Natural killer cell treated with Interleukin-12 subunit alpha and Interleukin-12 subunit beta and Interleukin-15 and Interleukin-18, amount 100 ng/mL, for 72 hours (primary cell): ENCODE data around the gene PICK1. TPM values are rescaled to one million over a fixed set of nuclear protein-coding genes. Genes with fewer than 3 reads are reported as not detected.

Experiments used
- ATAC-seq, 2 donors: fragments of 150-1000 bp; cut with Tn5 transposase in 1 of 2; sonication (Bioruptor Pico), chemical (Tn5 transposase) in 1 of 2; 2 replicates each; pipeline ENCODE4 v1.10.0; 2021
- DNase-seq: peaks from one replicate; pipeline ENCODE4 v3.0.0; 2022; ENCODE audit warnings: low spot score
- H3K27ac Mint-ChIP-seq, 2 donors: 1 replicate in 1 of 2; 2 replicates in 1 of 2; pipeline ENCODE4 v1.8.0; 2022; ENCODE audit warnings: mixed read lengths in 2 of 2, mild to moderate bottlenecking in 1 of 2, moderate library complexity in 1 of 2
- H3K27me3 Mint-ChIP-seq, 2 donors: 1 replicate in 1 of 2; 2 replicates in 1 of 2; pipeline ENCODE4 v1.8.0; 2022; ENCODE audit warnings: mixed read lengths in 2 of 2
- H3K36me3 Mint-ChIP-seq: one replicate; pipeline ENCODE4 v1.8.0; 2022; ENCODE audit warnings: mixed read lengths
- H3K4me1 Mint-ChIP-seq, 2 donors: 1 replicate in 1 of 2; 2 replicates in 1 of 2; pipeline ENCODE4 v1.8.0; 2022; ENCODE audit warnings: low read depth in 2 of 2, mixed read lengths in 2 of 2, mild to moderate bottlenecking in 1 of 2
- H3K4me3 Mint-ChIP-seq: one replicate; pipeline ENCODE4 v1.8.0; 2022; ENCODE audit warnings: mixed read lengths
- H3K9me3 Mint-ChIP-seq: 2 replicates; pipeline ENCODE4 v1.8.0; 2022; ENCODE audit warnings: mixed read lengths
- total RNA-seq, 2 donors: library from RNA; stranded (reverse); gene quantifications; one replicate each; pipeline ENCODE4 v1.2.3, GENCODE V29; 2022

PICK1 gene
- total RNA-seq, 2 donors from 2014 or later = 14.8 to 18.8 TPM

DNA sequence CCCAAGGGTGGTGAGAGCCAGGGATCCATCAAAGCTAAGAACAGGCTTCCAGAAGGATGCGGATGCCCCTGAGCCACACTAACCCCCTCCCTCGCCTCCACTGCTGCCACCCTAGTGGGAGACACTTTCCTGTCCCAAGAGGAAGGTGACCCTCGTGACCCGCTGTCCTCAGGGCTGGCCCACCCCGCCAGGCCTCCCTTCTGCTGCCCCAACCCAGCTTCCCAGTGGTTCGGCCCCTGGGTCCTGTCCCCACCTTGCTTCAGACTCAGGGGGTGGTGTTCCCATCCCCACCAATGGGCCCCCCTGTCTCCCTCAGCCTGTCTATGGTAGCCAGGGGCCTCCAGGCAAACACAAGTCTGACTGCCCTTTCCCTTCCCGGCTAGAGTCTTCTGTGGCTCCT, 6.5 kb upstream of the PICK1 start:
- H3K27me3 Mint-ChIP-seq = no peaks in the 10 kb centered on the region
- peaks cover 0 to 4% of the 10 kb centered on the region in 2 donors for H3K4me1 Mint-ChIP-seq
- H3K4me3 Mint-ChIP-seq = no peak overlapping the region
- H3K9me3 Mint-ChIP-seq = no peaks in the 10 kb centered on the region
- DNase-seq (no peak), ATAC-seq (no peak)
- no peaks in the 10 kb centered on the region for H3K36me3 Mint-ChIP-seq
- no peak overlapping the region for H3K27ac Mint-ChIP-seq

DNA sequence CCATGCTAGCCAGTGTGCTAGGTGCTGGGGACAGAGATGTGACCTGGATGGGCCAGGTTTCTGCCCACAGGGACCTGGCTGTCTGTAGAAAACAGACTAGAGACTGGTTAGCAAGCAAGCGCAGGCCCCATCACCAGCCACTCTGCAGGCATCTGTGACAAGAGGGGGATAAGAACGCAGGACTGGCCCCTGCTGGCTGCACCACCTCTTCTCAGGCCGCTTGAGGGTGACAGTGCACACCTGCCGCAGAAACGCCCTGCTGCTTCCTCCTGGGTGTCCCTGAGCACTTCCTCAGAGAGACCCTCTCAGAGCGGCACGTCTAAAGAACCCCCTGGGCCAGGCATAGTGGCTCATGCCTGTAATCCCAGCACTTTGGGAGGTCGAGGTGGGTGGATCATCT, 5.9 kb upstream of the PICK1 start:
- H3K27ac Mint-ChIP-seq = no peak overlapping the region
- ATAC-seq (no peak), DNase-seq (no peak)
- H3K27me3 Mint-ChIP-seq = no peaks in the 10 kb centered on the region
- H3K4me3 Mint-ChIP-seq = no peak overlapping the region
- no peaks in the 10 kb centered on the region for H3K36me3 Mint-ChIP-seq
- peaks cover 0 to 4% of the 10 kb centered on the region in 2 donors for H3K4me1 Mint-ChIP-seq
- no peaks in the 10 kb centered on the region for H3K9me3 Mint-ChIP-seq

DNA sequence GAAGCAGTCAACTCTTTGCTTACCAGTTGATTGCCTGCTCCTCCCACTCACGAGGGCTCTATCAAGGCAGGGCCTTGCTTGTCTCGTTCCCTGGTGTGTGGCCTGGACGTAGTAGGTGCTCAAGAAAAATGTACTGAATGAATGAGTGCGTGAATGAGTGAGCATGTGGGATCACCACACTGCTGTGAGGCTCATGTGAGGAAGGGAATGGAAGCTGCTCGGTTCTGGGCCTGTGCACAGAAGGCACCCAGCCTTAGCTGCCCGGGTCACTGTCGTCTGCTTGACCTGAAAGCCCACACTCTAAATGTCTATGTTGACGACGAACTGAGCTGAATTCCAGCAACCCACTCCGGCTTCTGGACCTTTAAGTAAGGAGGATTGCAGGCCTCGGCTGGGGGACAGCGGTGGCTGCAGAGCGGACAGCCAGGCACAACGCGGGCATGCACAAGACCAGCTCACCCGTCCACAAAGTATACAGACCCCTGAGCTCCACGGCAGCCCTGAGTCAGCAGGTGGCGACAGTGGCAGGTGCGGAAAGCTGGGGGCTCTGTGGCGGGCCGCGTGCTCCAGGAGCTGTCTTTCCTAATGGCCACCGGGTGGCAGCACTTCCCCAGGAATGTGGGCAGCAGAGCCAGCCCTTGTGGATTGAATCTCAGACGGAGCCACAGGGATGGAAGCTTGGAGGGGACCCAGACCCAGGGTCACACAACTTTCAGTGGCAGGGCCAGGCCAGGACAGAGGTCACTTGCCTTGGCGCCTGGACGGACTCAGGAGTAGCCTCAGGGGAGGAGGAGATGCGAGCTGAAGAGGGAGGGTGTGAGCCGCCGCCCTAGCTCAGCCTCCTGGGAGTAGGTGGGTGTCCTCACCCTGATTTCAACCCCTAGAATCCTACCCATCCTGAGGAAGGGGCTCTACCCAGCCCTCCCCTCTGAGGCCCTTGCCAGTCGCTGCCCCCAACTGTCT, 5.0 kb upstream of the PICK1 start:
- H3K9me3 Mint-ChIP-seq = no peaks in the 10 kb centered on the region
- no peaks in the 10 kb centered on the region for H3K36me3 Mint-ChIP-seq
- DNase-seq = peak; percentile 78
- H3K27ac Mint-ChIP-seq = no peak overlapping the region
- H3K4me3 Mint-ChIP-seq = no peak overlapping the region
- no peaks in the 10 kb centered on the region for H3K27me3 Mint-ChIP-seq
- peak; percentile 78 to 84 for ATAC-seq
- H3K4me1 Mint-ChIP-seq = peaks cover 7 to 10% of the 10 kb centered on the region in 2 donors

DNA sequence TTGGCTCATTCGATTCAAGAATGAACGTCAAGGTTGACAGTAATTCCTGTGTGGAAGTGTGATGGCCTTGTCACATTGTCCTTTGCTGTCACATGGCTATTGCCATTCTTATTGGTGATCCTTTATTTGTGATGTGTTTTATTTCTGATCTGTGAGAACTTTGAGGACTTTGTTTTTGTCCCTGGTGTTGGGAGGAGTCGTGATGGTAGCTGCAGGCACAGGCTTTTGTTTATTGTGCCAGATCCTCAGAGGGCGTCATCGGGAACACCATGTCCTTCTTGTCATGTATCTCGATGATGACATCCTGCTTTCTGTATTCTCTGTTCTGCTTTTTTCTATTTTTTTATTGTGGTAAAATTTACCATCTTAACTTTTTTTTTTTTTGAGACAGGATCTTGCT, 5.6 kb downstream of the PICK1 start:
- Mint-ChIP-seq H3K4me3 (no peak overlapping the region), H3K36me3 (peaks cover 6% of the 10 kb centered on the region), H3K27ac (no peak overlapping the region), H3K9me3 (no peaks in the 10 kb centered on the region), H3K27me3 (no peaks in the 10 kb centered on the region), H3K4me1 (peaks cover 6 to 11% of the 10 kb centered on the region in 2 donors)
- DNase-seq (no peak), ATAC-seq (no peak)

DNA sequence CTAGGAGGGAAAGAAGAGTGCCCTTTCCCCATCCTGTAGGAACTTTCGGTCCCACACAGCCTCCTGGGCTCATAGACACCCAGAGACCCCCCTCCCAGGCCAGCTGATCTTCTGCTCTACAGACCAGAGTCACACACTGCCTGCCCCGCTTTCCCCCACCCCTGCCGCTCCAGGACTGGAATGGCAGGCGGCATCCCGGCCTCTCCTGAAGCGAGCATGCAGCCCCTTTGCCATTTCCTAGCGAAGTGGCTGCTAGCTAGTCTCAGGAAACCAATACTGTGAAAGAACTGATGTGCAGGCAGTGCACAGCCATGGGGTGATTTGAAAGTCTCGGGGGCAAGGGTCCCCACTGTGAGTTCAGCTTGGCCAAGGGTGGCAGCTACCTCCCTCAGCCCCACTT, 8.3 kb downstream of the PICK1 start:
- Mint-ChIP-seq H3K27me3 (no peaks in the 10 kb centered on the region), H3K27ac (no peak overlapping the region), H3K36me3 (peaks cover 6% of the 10 kb centered on the region), H3K9me3 (no peaks in the 10 kb centered on the region), H3K4me1 (peaks cover 0 to 3% of the 10 kb centered on the region in 2 donors), H3K4me3 (no peak overlapping the region)
- ATAC-seq (peak in 1 of 2 donors; percentile 21), DNase-seq (no peak)

DNA sequence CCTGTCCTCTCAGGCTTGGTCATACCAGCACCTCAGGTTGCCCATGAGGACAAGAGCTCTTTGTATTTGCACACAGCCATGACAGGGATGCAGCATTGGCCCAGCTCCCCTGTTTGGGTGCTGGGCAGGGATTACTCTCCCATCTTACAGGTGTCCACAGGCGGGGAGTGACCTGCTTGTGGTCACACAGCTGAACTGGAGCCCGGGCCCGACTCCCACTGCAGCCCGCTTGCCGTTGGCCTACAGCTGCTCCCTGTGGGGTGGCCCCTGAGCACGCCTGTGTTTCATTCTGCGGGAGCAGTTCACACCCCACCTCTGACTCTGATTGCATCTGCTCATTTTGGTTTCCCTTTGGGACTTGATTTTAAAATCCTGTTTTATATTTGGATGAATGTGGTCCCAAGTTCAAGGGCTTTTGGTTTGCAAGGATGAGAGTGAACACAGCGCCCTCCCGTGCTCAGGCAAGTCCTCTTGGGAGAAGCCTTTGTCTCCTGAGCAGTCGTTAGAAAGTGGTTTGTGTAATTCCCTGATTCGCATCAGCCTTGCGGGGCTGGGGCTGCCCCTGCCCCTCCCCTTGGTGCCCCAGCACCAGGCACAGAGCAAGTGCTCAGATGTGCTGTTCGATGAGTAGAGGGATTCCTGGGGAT, 9.3 kb downstream of the PICK1 start:
- ATAC-seq = no peak

DNA sequence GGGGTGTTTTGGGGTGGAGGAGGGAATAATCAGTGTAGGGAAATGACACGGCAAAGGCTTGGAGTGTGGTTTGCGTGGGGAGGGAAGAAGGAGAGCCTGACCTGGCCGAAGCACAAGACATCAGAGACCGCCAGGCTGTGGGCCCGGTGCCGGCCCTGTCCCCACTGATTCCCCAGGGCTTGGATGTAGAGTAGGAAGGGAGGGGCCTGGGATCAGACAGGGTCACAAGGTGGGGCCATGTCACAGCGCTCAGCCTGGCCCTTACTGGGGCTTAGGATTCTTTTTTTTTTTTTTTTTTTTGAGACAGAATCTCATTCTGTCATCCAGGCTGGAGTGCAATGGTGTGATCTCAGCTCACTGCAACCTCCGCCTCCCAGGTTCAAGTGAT, 9.8 kb downstream of the PICK1 start:
- H3K4me1 Mint-ChIP-seq = peaks cover 0 to 3% of the 10 kb centered on the region in 2 donors
- DNase-seq (no peak), ATAC-seq (no peak)
- H3K9me3 Mint-ChIP-seq = no peaks in the 10 kb centered on the region
- H3K27ac Mint-ChIP-seq = no peak overlapping the region
- H3K36me3 Mint-ChIP-seq = peaks cover 6% of the 10 kb centered on the region
- H3K4me3 Mint-ChIP-seq = no peak overlapping the region
- no peaks in the 10 kb centered on the region for H3K27me3 Mint-ChIP-seq

More for the DNA sequence above, 9.3 kb downstream of the PICK1 start:
- peaks cover 6% of the 10 kb centered on the region for H3K36me3 Mint-ChIP-seq
- H3K4me3 Mint-ChIP-seq = no peak overlapping the region
- no peaks in the 10 kb centered on the region for H3K9me3 Mint-ChIP-seq
- no peak for DNase-seq
- no peaks in the 10 kb centered on the region for H3K27me3 Mint-ChIP-seq
- no peak overlapping the region for H3K27ac Mint-ChIP-seq
- peaks cover 0 to 3% of the 10 kb centered on the region in 2 donors for H3K4me1 Mint-ChIP-seq

DNA sequence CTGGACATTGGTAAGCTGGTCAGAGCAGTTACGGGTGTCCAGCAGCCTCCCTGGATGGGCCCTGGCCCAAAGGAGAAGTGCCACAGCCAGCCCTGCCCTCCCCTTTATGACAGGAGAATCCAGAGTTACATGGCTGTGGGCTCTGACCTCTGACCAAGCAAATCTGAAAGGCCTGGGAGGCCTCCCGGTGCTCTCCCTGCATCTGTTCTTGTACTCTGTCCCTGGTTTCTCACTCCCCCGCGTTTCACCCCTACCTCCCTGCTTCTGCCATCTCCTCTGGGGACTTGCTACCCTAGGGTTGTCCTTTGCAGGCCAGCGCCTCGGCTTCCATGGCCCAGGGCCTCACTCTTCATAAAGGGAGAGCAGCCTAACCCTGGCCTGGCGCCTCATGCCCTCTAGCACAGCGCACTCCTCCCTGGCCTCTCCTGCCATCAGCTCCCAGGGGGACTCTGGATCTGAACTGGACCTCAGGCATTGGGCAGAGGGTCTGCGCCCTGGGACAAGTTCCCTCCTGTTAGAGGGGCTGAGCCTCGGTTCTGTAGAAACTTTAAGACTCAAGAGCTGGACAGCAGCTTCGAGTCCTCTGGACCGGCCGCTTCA, 10.7 kb downstream of the PICK1 start:
- DNase-seq = no peak
- H3K9me3 Mint-ChIP-seq = no peaks in the 10 kb centered on the region
- no peaks in the 10 kb centered on the region for H3K27me3 Mint-ChIP-seq
- H3K4me1 Mint-ChIP-seq = no peaks in the 10 kb centered on the region
- H3K4me3 Mint-ChIP-seq = no peak overlapping the region
- H3K27ac Mint-ChIP-seq = no peak overlapping the region
- H3K36me3 Mint-ChIP-seq = peaks cover 2% of the 10 kb centered on the region
- no peak for ATAC-seq

DNA sequence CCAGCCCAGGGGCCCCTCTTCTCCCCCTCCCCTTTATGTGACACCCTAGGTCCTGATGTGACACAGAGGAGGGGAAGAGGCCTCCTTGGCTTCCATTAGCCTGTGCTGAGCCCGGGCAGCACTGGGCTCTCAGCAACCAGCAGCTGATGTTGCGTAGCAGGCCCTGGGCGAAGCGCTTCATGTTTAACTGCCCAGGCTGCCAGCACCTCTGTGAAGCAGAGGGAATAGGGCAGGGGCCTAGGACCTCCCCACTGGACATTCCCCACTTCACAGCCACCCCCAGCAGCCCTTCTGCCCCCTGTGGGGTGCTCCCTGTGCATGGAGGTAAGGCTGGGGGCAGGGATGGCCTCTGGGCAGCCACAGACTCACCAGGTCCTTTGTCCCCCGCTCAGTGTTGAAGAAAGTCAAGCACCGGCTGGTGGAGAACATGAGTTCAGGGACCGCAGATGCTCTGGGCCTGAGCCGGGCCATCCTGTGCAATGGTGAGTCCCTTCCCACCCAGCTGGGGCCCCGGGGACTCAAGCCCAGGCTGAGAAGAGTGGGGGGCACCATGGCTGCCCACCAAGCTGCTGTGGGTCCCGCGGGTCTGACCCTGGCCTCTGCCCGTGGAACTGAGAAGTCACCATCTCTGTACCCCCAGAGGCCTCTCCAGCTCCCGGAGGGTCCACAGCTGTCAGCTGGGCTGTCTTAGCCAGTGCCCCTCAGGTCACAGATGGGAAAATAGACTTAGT, 11.6 kb downstream of the PICK1 start:
- Mint-ChIP-seq H3K36me3 (no peaks in the 10 kb centered on the region), H3K9me3 (no peaks in the 10 kb centered on the region), H3K4me1 (no peaks in the 10 kb centered on the region), H3K4me3 (no peak overlapping the region), H3K27me3 (no peaks in the 10 kb centered on the region), H3K27ac (no peak overlapping the region)
- ATAC-seq = no peak
- no peak for DNase-seq

DNA sequence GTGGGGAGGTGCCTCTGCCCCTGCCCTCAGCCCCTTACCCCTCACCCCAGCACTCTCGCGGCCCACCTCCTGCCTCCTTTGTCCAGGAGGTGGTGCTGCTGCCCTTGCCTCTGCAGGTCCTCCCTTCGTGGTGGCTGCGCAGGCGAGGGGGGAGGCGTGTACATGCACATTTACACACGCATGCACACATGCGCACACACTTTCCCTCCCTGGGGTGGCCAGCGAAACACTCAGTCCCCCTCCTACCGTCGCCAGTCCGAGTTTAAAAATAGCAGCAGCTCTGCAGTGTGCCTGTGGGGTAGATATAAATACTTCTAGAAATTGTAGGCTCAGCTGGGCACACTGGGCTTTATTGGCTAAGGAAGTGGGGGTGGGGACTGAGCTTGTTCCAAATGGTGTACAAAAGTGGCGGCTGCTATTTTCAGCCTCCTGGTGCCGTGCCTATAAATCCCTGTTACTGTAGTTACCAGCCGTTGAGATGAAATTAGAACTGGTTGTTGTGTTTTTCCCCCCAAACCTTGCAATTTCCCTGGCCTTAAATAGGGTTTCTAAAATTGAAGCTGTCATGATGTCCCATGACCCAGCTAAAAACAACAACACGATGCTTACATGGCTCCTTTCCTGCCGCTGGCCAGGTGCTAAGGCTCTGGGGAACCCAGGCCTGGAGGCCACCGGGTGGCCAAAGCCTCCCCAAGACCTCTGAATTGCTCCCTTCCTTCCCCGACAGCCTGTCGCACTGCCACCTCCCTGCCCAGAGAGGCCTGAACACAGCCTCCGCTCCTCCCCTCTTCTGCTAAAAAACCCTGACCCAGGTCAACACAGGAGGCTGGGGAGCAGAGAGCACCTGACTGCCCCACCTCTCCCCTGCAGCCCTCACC, 12.4 kb downstream of the PICK1 start:
- no peaks in the 10 kb centered on the region for H3K36me3 Mint-ChIP-seq
- no peak overlapping the region for H3K27ac Mint-ChIP-seq
- ATAC-seq = no peak
- no peaks in the 10 kb centered on the region for H3K4me1 Mint-ChIP-seq
- no peaks in the 10 kb centered on the region for H3K27me3 Mint-ChIP-seq
- no peak for DNase-seq
- H3K9me3 Mint-ChIP-seq = no peaks in the 10 kb centered on the region
- no peak overlapping the region for H3K4me3 Mint-ChIP-seq

DNA sequence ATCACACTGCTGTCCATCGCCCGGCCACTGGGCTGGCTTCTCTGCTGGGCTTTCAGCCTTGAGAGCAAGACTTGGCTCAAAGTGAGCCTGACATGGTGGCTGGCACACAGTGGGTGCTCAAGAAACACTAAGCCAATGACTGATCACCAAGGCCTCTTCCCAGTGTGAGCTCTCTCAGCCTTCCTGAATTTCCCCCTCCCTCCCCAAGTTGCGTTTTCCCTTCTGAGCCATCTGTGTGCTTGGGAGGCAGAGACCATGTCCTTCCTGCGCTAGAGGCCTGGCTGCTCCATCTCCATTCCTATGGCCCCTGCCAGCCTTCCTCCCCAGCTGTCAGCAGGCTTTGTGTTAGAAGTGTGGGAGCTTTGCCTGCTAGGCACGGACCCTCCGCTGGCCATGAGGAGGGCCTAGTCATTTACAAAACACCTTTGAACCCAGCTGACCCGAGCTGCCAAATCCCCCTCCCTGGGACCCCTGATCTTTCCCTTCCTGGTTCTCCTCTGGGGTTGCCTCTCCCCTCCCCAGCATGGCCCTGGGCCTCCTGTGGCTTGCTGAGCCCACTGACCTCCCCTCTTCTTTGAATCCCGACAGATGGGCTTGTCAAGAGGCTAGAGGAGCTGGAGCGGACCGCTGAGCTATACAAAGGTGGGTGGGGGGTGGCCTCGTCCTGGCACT, 13.2 kb downstream of the PICK1 start:
- Mint-ChIP-seq H3K27me3 (no peaks in the 10 kb centered on the region), H3K36me3 (no peaks in the 10 kb centered on the region), H3K27ac (no peak overlapping the region), H3K9me3 (no peaks in the 10 kb centered on the region), H3K4me3 (no peak overlapping the region), H3K4me1 (no peaks in the 10 kb centered on the region)
- DNase-seq = no peak
- no peak for ATAC-seq

DNA sequence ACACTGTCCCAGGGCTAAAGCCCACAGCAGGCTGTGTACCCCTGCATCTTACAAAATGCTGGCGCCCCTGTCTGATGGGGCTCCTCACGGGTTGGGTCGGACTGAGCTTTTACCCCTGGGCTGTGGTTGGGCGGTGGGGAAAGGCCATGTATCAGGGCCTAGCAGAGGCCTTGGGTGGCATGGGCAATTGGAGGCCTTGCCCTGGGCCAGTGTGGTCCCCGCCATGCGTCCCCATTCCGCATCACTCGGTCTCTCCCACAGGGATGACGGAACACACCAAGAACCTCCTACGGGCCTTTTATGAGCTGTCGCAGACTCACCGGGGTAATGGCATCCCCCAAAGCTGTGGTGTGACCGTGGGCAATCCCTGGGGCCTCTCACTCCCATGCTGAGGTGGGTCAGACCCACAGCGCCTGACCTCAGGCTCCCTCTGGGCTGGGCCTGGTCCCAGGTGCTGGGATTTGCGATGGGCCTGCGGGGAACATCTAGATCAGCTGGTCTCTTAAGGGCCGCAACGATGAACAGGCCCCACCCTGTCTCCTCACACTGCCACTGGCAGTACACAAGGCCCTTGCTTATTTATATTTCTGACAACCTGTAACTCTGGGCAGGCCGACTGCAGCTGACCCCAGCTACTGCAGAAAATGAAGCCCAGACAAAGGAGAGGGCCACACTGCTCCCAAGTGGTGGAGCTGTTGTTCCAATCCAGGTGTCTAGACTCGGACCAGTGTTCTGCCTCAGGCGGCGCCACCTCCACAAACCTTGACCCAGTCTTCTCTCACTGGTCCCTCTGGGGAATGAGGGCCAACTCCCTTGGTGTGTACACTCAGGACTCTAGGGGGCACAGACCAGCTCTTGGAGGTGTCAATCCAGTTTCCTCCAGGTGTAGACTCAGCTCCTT, 14.5 kb downstream of the PICK1 start:
- no peak for ATAC-seq
- Mint-ChIP-seq H3K4me3 (no peak overlapping the region), H3K27ac (no peak overlapping the region), H3K27me3 (no peaks in the 10 kb centered on the region), H3K4me1 (no peaks in the 10 kb centered on the region), H3K36me3 (no peaks in the 10 kb centered on the region), H3K9me3 (no peaks in the 10 kb centered on the region)
- DNase-seq = no peak
